ENCODE measurements around the gene SMYD3.

DNA sequence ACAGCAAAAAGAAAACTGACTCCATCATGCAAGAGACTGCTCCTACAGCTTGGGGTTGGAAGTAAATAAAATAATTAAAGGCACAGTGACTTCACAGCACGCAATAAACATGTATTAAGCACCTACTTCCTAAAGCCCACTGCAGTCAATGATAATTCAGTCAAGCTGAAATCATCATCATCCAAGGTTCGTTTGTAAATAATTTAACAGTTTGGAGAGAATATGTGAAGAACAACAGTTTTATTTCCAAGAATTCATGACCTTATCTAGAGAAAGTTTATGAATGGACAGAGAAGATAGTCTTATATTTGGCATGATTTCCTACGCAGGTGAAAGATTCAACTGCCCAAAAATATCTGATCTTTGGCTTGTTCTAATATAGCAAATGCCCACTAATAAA is 86.8 kb downstream of the SMYD3 start:
- TF ChIP-seq, protein P1, sequence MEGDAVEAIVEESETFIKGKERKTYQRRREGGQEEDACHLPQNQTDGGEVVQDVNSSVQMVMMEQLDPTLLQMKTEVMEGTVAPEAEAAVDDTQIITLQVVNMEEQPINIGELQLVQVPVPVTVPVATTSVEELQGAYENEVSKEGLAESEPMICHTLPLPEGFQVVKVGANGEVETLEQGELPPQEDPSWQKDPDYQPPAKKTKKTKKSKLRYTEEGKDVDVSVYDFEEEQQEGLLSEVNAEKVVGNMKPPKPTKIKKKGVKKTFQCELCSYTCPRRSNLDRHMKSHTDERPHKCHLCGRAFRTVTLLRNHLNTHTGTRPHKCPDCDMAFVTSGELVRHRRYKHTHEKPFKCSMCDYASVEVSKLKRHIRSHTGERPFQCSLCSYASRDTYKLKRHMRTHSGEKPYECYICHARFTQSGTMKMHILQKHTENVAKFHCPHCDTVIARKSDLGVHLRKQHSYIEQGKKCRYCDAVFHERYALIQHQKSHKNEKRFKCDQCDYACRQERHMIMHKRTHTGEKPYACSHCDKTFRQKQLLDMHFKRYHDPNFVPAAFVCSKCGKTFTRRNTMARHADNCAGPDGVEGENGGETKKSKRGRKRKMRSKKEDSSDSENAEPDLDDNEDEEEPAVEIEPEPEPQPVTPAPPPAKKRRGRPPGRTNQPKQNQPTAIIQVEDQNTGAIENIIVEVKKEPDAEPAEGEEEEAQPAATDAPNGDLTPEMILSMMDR (IDR thresholded peaks at IDR 0.05) = no peak
- TF ChIP-seq POLR2A (IDR thresholded peaks at IDR 0.05) = no peak
